T1000 (cell line): Measurements from ENCODE around the gene SAPCD1.

ENCODE experiments used
- DNase-seq: peaks from one replicate; lab custom pipeline; 2025; ENCODE audit warnings: mixed read lengths; lab: John Stamatoyannopoulos, UW

SAPCD1 gene

DNA sequence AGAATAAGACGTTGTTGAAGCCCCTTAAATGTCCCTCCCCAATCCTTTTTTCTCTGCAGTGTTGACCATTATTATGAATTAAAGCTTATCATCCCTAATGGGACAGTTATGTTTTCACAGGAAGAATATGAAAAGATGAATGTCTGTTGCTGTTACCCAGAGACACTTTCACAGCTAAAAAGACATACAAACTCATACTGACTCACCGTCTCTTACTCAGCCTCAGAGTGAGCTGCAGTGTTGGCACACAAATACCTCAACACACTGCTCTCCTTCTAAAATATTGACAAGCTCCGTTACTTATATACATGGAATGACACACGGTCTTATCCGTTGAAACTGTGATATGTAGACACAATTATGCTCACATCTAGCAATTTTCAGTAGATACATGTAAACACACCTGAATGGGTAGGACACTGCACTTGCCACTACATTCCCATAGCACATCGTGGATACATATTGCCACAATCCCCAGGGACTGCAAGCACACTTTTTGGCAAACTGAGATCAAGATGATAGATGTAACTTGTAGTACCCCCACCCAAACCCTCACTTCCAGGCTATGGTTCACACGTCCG, 9.6 kb upstream of the SAPCD1 start:
- no peak for DNase-seq

- DNase-seq = no peak
Observed at GRCh38 chr6:31758281-31758680, 4.2 kb upstream of the SAPCD1 start.

- DNase-seq = no peak
Observed at GRCh38 chr6:31760790-31761189, 1.7 kb upstream of the SAPCD1 start.

- DNase-seq = no peak
Observed at GRCh38 chr6:31761343-31761742, 1.1 kb upstream of the SAPCD1 start.

DNA sequence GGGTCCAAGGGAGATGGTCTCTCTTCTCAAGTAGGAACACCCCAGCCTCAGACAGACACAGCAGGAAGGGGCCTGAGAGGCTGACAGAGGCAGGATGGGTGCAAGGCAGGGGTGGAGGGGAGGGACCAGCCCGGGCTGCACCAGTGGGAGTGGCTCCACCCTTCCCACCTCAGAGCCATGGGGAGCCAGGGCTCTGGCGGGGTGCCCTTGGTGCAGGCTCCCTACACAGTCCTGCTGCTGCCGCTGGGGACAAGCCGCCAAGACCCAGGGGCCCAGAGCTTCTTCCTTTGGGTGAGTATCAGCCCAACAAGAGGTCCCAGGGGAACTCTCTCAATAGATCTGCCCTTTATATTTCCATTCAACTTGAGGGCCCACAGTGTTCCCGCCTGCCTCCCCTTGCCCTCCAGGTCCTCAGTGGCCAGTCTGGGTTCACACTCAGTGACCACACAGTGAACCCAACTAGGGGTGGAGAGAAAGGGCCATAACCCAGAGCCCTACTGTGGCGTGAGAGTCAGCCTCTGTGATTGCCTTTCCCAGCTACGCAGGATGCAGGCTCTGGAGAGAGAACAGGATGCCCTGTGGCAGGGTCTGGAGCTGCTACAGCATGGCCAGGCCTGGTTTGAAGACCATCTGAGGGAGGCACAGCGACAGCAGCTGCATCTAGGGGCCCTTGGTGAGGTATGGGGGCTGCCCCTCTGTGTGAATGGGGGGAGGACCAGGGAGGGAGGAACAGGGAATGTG, 592 bp downstream of the SAPCD1 start:
- no peak for DNase-seq

- no peak for DNase-seq
Observed at GRCh38 chr6:31763619-31763940, 1.1 kb downstream of the SAPCD1 start.

DNA sequence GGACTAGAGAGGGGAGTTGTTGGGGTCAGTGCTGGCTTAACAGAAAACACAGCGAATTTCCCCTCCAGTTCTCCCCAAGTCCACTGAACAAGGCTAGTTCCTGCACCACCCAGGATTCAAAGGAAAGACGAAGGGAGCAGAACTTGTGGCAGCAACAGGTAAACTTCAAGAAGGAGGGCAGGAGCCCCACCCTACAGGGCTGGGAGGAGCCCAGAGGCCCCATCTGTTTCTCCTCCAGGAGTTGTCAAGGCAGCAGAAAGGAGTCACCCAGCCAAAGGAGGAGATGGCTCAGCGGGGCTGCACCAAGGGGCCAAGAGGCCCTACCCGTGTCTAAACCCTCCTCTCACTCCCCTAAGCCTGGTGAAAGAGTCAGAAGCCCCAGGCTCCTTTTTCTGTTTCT, 1.7 kb downstream of the SAPCD1 start:
- no peak for DNase-seq

DNA sequence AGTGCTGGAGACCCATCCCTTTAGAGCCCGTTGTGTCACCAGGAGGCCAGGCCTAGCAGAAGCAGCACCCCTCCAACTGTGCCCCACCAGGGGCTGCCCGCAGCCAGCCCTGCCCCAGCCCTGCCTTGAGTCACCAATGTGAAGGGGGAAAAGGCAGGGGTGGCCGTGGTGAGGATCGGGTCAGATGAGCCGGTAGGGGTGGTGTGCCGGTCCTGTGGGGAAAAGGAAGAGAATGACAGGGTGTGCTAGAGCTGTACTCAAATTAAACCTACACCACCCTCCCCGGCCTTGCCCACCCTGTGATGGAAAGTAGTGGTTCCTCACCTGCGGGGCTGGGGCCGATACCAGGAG, 3.1 kb downstream of the SAPCD1 start:
- DNase-seq = no peak

- DNase-seq = no peak
Observed at GRCh38 chr6:31765910-31766794, 3.7 kb downstream of the SAPCD1 start.

- DNase-seq = no peak
Observed at GRCh38 chr6:31767096-31767645, 4.7 kb downstream of the SAPCD1 start.

DNA sequence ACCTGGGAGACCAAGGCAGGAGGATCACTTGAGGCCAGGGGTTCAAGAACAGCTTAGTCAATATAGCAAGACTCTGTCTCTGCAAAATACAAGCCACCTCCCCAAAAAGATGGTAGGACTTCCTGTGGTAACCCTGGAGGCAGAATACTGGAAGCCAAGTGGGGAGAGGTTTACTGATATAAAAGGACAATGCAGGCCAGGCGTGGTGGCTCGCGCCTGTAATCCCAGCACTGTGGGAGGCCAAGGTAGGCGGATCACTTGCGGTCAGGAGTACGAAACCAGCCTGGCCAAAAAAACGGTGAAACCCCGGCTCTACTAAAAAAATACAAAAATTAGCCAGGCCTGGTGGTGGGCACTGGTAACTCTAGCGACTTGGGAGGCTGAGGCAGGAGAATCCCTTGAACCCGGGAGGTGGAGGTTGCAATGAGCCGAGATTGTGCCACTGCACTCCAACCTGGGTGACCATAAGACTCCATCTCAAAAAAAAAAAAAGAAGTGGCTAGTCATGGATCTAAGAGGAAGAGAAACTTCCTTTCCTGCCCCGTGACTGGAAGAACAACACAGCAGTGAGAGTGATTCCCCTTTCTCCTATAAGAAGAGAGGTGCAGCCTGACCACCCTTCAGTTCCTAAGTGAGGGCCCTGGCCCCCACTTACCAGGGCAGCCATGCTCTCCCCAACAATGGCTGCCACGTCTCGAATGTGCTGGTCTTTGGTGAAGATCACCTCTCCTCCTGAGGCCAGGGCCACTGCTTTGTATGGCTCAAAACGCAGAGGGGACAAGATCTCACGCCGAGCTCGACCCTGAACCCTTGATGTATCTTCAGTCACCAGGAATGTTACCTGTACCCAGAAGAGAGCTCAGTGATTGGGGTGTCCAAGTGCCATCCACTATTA, 6.2 kb downstream of the SAPCD1 start:
- DNase-seq = no peak

- peak; percentile 74 for DNase-seq
Observed at GRCh38 chr6:31769684-31770371, 7.4 kb downstream of the SAPCD1 start.

GRCh38 chr6:31770860-31771259, 8.4 kb downstream of the SAPCD1 start:
- DNase-seq = no peak

- DNase-seq = no peak
Observed at GRCh38 chr6:31771992-31772358, 9.5 kb downstream of the SAPCD1 start.

DNA sequence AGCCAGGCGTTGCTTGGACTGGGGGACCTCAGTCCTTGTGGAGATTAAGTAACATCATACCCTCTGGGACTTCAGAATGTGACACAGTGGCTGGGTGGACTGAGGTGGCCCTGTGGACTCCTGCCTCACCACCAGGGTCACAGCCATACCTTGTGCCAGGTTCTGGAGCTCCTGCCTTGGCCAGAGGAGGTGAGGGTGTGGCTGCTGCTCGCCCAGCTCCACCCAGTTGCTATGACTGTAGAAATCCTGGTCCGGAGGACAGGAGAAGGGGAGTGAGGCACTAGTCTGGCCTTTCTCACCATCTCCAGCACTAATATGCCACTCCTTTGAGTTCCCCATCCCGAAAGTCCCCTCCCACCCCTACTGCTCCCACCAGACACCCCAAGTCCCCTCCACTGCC, 12.7 kb downstream of the SAPCD1 start:
- DNase-seq = no peak

- DNase-seq = no peak
Observed at GRCh38 chr6:31775633-31776484, 13.4 kb downstream of the SAPCD1 start.

DNA sequence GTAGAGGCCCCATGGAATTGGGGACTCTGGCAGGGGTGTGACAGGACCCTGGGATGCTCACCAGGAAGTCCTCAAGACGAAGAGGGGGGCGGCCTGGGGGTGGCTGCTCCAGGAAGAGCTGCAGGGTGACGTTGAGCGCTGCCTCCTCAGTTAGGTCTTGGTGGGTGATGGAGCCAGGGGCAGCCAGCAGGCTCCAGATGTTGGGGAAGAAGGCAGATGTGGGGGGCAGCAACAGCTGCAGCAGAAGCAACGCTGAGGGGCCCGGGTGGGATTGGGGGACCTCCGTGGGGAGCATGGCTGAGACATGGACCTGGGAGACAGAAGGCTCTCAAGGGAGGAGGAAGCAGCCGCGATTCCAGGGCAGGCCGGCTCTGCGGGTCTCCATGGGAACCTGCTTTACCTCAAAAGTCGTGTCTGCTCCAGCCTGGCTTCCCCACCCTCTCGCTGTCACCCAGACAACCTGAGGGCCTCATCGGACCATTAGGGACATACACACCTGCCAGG, 14.1 kb downstream of the SAPCD1 start:
- no peak for DNase-seq

GRCh38 chr6:31776989-31777666, 14.7 kb downstream of the SAPCD1 start, which contains the start of gene VWA7:
Gene VWA7 (minus strand): TSS chr6:31777328. CDS start chr6:31776779, 549 bp downstream.
- DNase-seq = peak; percentile 37

DNA sequence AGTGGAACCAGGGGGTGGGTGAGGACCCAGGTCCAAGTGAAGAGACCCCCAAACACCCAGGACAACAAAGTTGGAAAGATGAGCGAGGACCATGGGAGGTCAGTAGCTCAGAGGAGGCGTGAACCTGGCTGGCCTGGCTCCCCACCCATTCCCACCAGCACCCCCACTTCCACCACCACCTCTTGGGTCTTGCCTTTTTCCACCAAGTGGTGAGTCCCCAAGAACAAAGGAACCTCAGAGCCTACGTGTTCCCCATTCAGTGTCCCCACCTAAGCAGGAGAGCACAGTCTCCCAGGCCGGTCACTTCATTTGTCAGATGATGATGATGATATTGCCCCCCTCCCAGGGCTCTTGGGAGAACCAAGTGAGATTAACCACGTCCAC, 15.2 kb downstream of the SAPCD1 start:
- DNase-seq = no peak
